Measurements from ENCODE around the gene VSIG1. TPM values are rescaled to one million over a fixed set of nuclear protein-coding genes. Genes with fewer than 3 reads are reported as not detected.
A peak's percentile ranks its signal among the peaks of the same experiment; 100 is the strongest.

The VSIG1 gene
- total and polyA plus RNA-seq, 8 donors: 0.58 to 402 (median 116) TPM

DNA sequence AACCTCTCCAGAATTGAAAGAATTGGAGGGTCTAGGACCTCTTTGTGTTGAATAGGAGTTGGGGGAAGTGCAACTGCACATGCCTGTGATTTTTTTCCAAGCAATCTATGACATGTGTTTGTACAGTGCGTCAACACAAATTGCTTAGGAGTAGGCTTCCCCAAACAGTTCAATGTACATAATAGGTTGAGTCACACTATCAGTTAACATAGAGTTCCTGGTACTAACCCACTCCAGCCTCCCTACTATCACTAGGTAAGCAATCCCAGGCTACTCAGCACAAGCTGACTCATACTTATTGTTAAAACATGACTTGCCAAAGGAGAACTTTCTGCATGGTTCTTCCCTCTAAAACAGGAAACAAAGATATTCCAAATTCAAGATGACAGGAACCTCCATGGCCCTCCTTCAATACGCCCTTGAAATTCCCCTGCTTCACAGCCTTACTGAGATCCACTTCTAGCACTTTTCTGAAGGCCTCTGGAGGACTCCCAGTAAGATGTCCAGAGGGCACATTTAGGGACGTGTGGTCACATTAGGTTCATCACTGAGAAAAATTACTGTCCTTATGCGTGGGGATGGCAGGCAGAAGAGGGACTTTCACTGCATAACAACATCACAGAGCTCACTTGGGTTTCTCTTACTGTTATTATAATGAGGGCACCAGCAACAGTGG, 8.4 kb upstream of the VSIG1 start:
- Histone ChIP-seq H3K36me3 (no peaks in the 10 kb centered on the region), H3K27me3 (peaks cover 0 to 5% (median 0%) of the 10 kb centered on the region in 3 donors), H3K9me3 (no peaks in the 10 kb centered on the region), H3K4me1 (peaks cover 0 to 31% (median 2%) of the 10 kb centered on the region in 4 donors), H3K4me3 (no peak overlapping the region), H3K27ac (peak overlapping the region; percentile 40 to 84 (median 74))
- TF ChIP-seq POLR2AphosphoS5 (IDR thresholded peaks at IDR 0.05) (peak in 2 of 3 donors; percentile 47 to 60), EP300 (IDR thresholded peaks at IDR 0.05) (no peak), POLR2A (IDR thresholded peaks at IDR 0.05) (no peak)
- TF ChIP-seq, protein P1, sequence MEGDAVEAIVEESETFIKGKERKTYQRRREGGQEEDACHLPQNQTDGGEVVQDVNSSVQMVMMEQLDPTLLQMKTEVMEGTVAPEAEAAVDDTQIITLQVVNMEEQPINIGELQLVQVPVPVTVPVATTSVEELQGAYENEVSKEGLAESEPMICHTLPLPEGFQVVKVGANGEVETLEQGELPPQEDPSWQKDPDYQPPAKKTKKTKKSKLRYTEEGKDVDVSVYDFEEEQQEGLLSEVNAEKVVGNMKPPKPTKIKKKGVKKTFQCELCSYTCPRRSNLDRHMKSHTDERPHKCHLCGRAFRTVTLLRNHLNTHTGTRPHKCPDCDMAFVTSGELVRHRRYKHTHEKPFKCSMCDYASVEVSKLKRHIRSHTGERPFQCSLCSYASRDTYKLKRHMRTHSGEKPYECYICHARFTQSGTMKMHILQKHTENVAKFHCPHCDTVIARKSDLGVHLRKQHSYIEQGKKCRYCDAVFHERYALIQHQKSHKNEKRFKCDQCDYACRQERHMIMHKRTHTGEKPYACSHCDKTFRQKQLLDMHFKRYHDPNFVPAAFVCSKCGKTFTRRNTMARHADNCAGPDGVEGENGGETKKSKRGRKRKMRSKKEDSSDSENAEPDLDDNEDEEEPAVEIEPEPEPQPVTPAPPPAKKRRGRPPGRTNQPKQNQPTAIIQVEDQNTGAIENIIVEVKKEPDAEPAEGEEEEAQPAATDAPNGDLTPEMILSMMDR (IDR thresholded peaks at IDR 0.05): no peak
- DNase-seq: peak in 1 of 2 donors; percentile 82
- intact Hi-C loops (cut with DNase I; ENCODE audit: low total_unique reads): no loop called here
- WGBS, 5 donors: 23 to 63% (median 48%) methylated on average over 4 of the region's 4 CpGs

DNA sequence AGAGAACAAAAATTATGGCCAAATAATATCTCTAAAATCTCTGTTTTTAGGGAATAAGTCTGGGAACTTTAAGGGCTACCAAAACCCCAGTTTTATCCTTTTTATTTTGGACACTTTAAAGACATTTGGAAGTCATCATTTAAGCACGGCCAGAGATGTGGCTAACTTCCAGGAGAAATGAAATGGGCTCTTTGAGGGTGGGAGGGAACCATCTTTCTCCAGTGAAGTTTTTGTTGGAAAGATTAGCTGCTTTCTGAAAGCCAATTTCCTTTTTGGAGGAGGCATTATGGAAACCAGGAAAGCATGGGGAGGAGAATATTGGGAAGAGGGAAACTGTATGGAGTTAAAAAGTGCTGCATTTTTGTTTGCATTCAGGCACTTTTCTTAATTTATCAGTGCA, 4.8 kb downstream of the VSIG1 start:
- TF ChIP-seq, protein P1 (IDR thresholded peaks at IDR 0.05): no peak
- TF ChIP-seq POLR2AphosphoS5 (IDR thresholded peaks at IDR 0.05) (no peak), EP300 (IDR thresholded peaks at IDR 0.05) (no peak), POLR2A (IDR thresholded peaks at IDR 0.05) (no peak)
- intact Hi-C loops (cut with DNase I; ENCODE audit: low total_unique reads): no loop called here

DNA sequence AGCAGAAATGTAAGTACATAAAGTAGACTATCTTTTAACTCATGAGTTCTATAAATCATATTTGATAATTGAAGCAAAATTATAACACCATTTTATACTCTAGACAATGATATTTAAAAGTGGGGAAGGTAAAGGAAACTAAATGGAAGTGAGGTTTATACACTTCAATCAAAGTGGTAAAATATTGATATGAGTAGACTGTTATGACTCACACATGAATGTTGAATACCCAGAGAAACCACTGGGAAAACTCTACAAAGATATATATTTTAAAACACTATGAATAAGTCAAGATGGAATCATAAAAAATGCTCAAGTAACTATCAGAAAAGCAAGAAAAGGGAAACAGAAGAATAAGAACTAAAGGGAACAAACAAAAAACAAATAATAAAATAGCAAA, 8.4 kb downstream of the VSIG1 start:
- no peak overlapping the region for H3K27ac ChIP-seq
- no peaks in the 10 kb centered on the region for H3K4me1 ChIP-seq
- H3K4me3 ChIP-seq: no peak overlapping the region
- intact Hi-C loops (cut with DNase I; ENCODE audit: low total_unique reads): no loop called here
- H3K36me3 ChIP-seq: no peaks in the 10 kb centered on the region
- TF ChIP-seq POLR2A (IDR thresholded peaks at IDR 0.05): no peak
- no peak for TF ChIP-seq POLR2AphosphoS5 (IDR thresholded peaks at IDR 0.05)
- no peak for TF ChIP-seq EP300 (IDR thresholded peaks at IDR 0.05)
- TF ChIP-seq, protein P1 (IDR thresholded peaks at IDR 0.05): no peak
- DNase-seq: no peak
- peaks cover 0 to under 1% (median 0%) of the 10 kb centered on the region in 3 donors for H3K27me3 ChIP-seq
- no peaks in the 10 kb centered on the region for H3K9me3 ChIP-seq

More for the DNA sequence above, 4.8 kb downstream of the VSIG1 start:
- H3K4me1 ChIP-seq: no peaks in the 10 kb centered on the region
- H3K27me3 ChIP-seq: no peaks in the 10 kb centered on the region
- 17 to 57% (median 35%) methylated on average over 1 of the region's 1 CpG for WGBS, 5 donors
- peak overlapping the region in 2 of 4 donors; percentile 22 to 23 for H3K4me3 ChIP-seq
- DNase-seq: peak in 1 of 2 donors; percentile 32
- H3K9me3 ChIP-seq: no peaks in the 10 kb centered on the region
- peak overlapping the region in 1 of 5 donors; percentile 35 for H3K27ac ChIP-seq
- no peaks in the 10 kb centered on the region for H3K36me3 ChIP-seq

DNA sequence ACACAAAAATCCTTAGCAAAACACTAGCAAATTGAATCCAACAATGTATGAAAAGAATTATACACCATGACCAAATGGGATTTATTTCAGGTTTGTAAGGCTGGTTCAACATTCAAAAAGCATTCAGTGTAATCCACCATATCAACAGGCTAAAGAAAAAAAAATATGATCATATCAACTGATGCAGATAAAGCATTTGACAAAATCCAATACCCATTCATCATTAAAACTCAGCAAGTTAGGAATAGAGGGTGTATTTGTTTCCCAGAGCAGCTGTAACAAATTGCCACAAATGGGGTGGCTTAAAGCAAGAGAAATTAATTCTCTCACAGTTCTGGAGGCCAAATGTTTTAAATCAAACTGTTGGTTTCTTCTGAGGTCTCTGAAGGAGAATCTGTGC, 10.7 kb downstream of the VSIG1 start:
- no peak for TF ChIP-seq POLR2AphosphoS5 (IDR thresholded peaks at IDR 0.05)
- no peak for TF ChIP-seq EP300 (IDR thresholded peaks at IDR 0.05)
- no peak for TF ChIP-seq POLR2A (IDR thresholded peaks at IDR 0.05)
- TF ChIP-seq, protein P1 (IDR thresholded peaks at IDR 0.05): no peak
- Histone ChIP-seq H3K4me3 (no peak overlapping the region), H3K4me1 (no peaks in the 10 kb centered on the region), H3K36me3 (peaks cover 0 to 2% (median 0%) of the 10 kb centered on the region in 4 donors), H3K27ac (no peak overlapping the region), H3K9me3 (no peaks in the 10 kb centered on the region), H3K27me3 (peaks cover 0 to 5% (median 0%) of the 10 kb centered on the region in 3 donors)
- intact Hi-C loops (cut with DNase I; ENCODE audit: low total_unique reads): no loop called here
- no peak for DNase-seq

All from stomach (tissue), 9 donors.